Measurements from ENCODE around the gene PCID2. TPM values are rescaled to one million over a fixed set of nuclear protein-coding genes. Genes with fewer than 3 reads are reported as not detected.

PCID2 gene
- total RNA-seq, 1 experiment from 2014 or later = 39.7 TPM

DNA sequence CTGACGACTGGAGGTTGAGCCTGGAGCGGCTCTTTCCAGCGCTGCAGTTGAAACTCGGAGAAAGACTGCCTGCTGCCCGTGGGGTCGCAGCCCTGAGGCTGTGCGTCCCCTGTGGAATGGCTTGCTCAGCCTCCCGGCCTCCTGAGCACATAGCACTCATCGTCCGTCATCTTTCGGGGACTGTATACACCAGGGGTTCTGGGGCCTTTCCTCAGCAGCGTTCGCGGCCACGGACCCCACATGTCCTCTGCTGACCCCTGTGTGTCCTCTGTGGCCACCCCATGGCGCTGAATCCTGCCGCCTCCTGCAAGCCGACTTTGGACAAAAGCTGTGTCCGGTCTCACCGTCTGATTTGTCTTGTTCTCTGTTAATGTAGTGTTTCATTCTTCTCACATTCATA is 21.3 kb upstream of the PCID2 start:
- Histone ChIP-seq H3K27me3 (ENCODE audit: control insufficient read depth, insufficient read depth, low read length) (no peaks in the 10 kb centered on the region), H3K36me3 (ENCODE audit: control insufficient read depth, insufficient read depth, low read length) (peaks cover 2% of the 10 kb centered on the region), H3K4me3 (ENCODE audit: low read depth in 2 of 2, low read length in 2 of 2) (no peak overlapping the region), H3K4me1 (ENCODE audit: control insufficient read depth, insufficient read depth, low read length) (no peaks in the 10 kb centered on the region), H3K9me3 (ENCODE audit: control insufficient read depth, insufficient read depth, low read depth, low read length) (no peaks in the 10 kb centered on the region), H3K27ac (ENCODE audit: low read length) (no peak overlapping the region)
- in situ Hi-C loops (cut with HindIII; ENCODE audit: low pct_unique_long_range_greater_than_20kb, low sequenced_read_pairs) = no loop called here
- intact Hi-C loops (cut with micrococcal nuclease; ENCODE audit: unreplicated experiment) = no loop called here
- no peak for TF ChIP-seq POLR2AphosphoS5 (IDR thresholded peaks at IDR 0.05; ENCODE audit: low read depth, low read length)
- TF ChIP-seq SIN3A (IDR thresholded peaks at IDR 0.05; ENCODE audit: borderline replicate concordance, insufficient read depth, low read depth, low read length) = no peak
- no peak for TF ChIP-seq TCF7L2 (IDR thresholded peaks at IDR 0.05; ENCODE audit: low read depth, low read length)
- TF ChIP-seq, protein P1, sequence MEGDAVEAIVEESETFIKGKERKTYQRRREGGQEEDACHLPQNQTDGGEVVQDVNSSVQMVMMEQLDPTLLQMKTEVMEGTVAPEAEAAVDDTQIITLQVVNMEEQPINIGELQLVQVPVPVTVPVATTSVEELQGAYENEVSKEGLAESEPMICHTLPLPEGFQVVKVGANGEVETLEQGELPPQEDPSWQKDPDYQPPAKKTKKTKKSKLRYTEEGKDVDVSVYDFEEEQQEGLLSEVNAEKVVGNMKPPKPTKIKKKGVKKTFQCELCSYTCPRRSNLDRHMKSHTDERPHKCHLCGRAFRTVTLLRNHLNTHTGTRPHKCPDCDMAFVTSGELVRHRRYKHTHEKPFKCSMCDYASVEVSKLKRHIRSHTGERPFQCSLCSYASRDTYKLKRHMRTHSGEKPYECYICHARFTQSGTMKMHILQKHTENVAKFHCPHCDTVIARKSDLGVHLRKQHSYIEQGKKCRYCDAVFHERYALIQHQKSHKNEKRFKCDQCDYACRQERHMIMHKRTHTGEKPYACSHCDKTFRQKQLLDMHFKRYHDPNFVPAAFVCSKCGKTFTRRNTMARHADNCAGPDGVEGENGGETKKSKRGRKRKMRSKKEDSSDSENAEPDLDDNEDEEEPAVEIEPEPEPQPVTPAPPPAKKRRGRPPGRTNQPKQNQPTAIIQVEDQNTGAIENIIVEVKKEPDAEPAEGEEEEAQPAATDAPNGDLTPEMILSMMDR (IDR thresholded peaks at IDR 0.05) = no peak
- TF ChIP-seq, protein P2, sequence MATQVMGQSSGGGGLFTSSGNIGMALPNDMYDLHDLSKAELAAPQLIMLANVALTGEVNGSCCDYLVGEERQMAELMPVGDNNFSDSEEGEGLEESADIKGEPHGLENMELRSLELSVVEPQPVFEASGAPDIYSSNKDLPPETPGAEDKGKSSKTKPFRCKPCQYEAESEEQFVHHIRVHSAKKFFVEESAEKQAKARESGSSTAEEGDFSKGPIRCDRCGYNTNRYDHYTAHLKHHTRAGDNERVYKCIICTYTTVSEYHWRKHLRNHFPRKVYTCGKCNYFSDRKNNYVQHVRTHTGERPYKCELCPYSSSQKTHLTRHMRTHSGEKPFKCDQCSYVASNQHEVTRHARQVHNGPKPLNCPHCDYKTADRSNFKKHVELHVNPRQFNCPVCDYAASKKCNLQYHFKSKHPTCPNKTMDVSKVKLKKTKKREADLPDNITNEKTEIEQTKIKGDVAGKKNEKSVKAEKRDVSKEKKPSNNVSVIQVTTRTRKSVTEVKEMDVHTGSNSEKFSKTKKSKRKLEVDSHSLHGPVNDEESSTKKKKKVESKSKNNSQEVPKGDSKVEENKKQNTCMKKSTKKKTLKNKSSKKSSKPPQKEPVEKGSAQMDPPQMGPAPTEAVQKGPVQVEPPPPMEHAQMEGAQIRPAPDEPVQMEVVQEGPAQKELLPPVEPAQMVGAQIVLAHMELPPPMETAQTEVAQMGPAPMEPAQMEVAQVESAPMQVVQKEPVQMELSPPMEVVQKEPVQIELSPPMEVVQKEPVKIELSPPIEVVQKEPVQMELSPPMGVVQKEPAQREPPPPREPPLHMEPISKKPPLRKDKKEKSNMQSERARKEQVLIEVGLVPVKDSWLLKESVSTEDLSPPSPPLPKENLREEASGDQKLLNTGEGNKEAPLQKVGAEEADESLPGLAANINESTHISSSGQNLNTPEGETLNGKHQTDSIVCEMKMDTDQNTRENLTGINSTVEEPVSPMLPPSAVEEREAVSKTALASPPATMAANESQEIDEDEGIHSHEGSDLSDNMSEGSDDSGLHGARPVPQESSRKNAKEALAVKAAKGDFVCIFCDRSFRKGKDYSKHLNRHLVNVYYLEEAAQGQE (IDR thresholded peaks at IDR 0.05; ENCODE audit: insufficient read depth in 1 of 2, low read depth in 2 of 2, low read length in 1 of 2) = no peak
- ChIA-PET CTCF (no interaction called here), POLR2A (no interaction called here)
- ATAC-seq (no peak), DNase-seq (ENCODE audit: low read depth, low spot score) (no peak)
- no TSS peak for BruUV-seq (replicated peaks)

DNA sequence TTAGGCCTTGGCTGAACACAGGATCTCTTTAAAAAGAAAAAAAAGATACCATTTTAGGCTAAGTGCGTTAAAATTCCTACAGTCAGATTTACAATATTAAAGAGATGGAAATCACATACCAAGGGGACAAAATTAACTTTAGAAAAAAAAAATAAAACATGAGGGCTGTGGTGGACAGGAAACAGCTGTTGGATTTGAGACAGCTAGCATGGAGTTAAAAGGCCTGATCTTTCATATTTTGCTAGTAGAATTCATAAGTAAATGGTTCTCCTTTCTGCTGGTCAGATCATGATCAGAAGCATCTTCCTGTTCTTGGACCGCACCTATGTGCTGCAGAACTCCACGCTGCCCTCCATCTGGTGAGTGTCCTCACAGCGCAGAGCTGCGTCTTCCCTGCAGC is 20.7 kb upstream of the PCID2 start:
- DNase-seq (ENCODE audit: low read depth, low spot score) = no peak
- intact Hi-C loops (cut with micrococcal nuclease; ENCODE audit: unreplicated experiment) (no loop called here), in situ Hi-C loops (cut with HindIII; ENCODE audit: low pct_unique_long_range_greater_than_20kb, low sequenced_read_pairs) (no loop called here)
- BruUV-seq (replicated peaks) = no TSS peak
- TF ChIP-seq, protein P1 (IDR thresholded peaks at IDR 0.05) = no peak
- TF ChIP-seq TCF7L2 (IDR thresholded peaks at IDR 0.05; ENCODE audit: low read depth, low read length) (no peak), SIN3A (IDR thresholded peaks at IDR 0.05; ENCODE audit: borderline replicate concordance, insufficient read depth, low read depth, low read length) (no peak), POLR2AphosphoS5 (IDR thresholded peaks at IDR 0.05; ENCODE audit: low read depth, low read length) (no peak)
- TF ChIP-seq, protein P2 (IDR thresholded peaks at IDR 0.05; ENCODE audit: insufficient read depth in 1 of 2, low read depth in 2 of 2, low read length in 1 of 2) = no peak
- Histone ChIP-seq H3K36me3 (ENCODE audit: control insufficient read depth, insufficient read depth, low read length) (peaks cover 2% of the 10 kb centered on the region), H3K9me3 (ENCODE audit: control insufficient read depth, insufficient read depth, low read depth, low read length) (no peaks in the 10 kb centered on the region), H3K27ac (ENCODE audit: low read length) (no peak overlapping the region), H3K4me1 (ENCODE audit: control insufficient read depth, insufficient read depth, low read length) (no peaks in the 10 kb centered on the region), H3K4me3 (ENCODE audit: low read depth in 2 of 2, low read length in 2 of 2) (no peak overlapping the region), H3K27me3 (ENCODE audit: control insufficient read depth, insufficient read depth, low read length) (no peaks in the 10 kb centered on the region)
- ChIA-PET POLR2A (no interaction called here), CTCF (no interaction called here)
- no peak for ATAC-seq
